SH-SY5Y (cell line): ENCODE data around the gene BPIFA3.

Source experiments
- GATA2 ChIP-seq: IDR thresholded peaks from 2 replicates; pipeline ENCODE4 v1.6.1; 2011; ENCODE audit warnings: mild to moderate bottlenecking, low read depth, low read length
- GATA3 ChIP-seq: IDR thresholded peaks from 2 replicates; pipeline ENCODE4 v1.6.1; 2011; ENCODE audit warnings: low read depth, mild to moderate bottlenecking, low read length, moderate library complexity

DNA sequence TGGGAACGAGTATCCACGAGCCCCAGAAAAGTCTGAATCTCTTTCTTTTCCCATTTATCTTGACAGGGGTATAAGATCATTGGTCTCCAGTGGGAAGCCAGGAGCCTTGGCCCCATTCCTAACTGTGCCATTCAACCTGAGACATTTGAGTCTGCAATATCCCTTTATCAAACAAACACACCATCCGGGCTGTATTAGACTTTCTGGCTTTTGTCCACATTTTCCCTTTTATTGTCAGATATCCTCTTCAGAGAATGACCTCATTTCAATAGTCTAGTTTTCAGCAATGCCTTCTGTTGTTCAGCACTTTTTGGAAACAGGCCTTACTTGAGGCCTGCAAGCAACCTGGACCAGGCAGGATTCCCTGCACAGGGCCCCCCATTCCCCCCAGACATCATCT, 34.3 kb downstream of the BPIFA3 start:
- no peak for TF ChIP-seq GATA2
- no peak for TF ChIP-seq GATA3
